ENCODE results near the gene TNFRSF17. TPM values are rescaled to one million over a fixed set of nuclear protein-coding genes. Genes with fewer than 3 reads are reported as not detected.
"Not testable (repeated sequence)": the region's sequence is repeated elsewhere in the genome, so short reads cannot be mapped to it uniquely, and the experiment has no call there.

TNFRSF17 gene
- total RNA-seq, 1 donor from 2014 or later: not detected

DNA sequence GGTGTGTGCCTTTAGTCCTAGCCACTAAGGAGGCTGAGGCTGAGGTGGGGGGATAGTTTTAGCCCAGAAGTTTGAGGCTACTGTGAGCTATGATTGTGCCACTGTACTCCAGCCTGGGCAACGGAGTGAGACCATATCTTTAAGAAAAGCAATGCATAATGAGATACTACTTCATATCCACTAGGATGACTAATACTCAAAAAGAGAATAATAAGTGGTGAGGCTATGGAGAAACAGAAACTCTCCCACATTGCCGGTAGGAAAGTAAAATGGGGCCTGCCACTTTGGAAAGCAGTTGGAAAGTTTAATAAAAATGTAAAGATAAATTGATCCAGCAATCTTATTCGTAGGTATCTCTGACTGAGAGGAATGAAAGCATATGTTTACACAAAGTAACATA is 18.6 kb upstream of the TNFRSF17 start:
- no peak overlapping the region for H3K4me3 Mint-ChIP-seq (ENCODE audit: unreplicated experiment)
- TF ChIP-seq, protein P1, sequence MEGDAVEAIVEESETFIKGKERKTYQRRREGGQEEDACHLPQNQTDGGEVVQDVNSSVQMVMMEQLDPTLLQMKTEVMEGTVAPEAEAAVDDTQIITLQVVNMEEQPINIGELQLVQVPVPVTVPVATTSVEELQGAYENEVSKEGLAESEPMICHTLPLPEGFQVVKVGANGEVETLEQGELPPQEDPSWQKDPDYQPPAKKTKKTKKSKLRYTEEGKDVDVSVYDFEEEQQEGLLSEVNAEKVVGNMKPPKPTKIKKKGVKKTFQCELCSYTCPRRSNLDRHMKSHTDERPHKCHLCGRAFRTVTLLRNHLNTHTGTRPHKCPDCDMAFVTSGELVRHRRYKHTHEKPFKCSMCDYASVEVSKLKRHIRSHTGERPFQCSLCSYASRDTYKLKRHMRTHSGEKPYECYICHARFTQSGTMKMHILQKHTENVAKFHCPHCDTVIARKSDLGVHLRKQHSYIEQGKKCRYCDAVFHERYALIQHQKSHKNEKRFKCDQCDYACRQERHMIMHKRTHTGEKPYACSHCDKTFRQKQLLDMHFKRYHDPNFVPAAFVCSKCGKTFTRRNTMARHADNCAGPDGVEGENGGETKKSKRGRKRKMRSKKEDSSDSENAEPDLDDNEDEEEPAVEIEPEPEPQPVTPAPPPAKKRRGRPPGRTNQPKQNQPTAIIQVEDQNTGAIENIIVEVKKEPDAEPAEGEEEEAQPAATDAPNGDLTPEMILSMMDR (IDR thresholded peaks at IDR 0.05; ENCODE audit: unreplicated experiment): no peak
- no peak overlapping the region for H3K27ac Mint-ChIP-seq (ENCODE audit: unreplicated experiment)
- H3K27me3 Mint-ChIP-seq (ENCODE audit: unreplicated experiment): no peaks in the 10 kb centered on the region
- no peaks in the 10 kb centered on the region for H3K9me3 Mint-ChIP-seq (ENCODE audit: unreplicated experiment)
- H3K4me1 Mint-ChIP-seq (ENCODE audit: unreplicated experiment): no peaks in the 10 kb centered on the region
- no peak for DNase-seq (ENCODE audit: low spot score)
- H3K36me3 Mint-ChIP-seq (ENCODE audit: low read depth, unreplicated experiment): no peaks in the 10 kb centered on the region

GRCh38 chr16:11948819-11949218 is 16.2 kb upstream of the TNFRSF17 start:
- no peak overlapping the region for H3K4me3 Mint-ChIP-seq (ENCODE audit: unreplicated experiment)
- no peaks in the 10 kb centered on the region for H3K4me1 Mint-ChIP-seq (ENCODE audit: unreplicated experiment)
- TF ChIP-seq, protein P1 (IDR thresholded peaks at IDR 0.05; ENCODE audit: unreplicated experiment): no peak
- H3K27me3 Mint-ChIP-seq (ENCODE audit: unreplicated experiment): no peaks in the 10 kb centered on the region
- DNase-seq (ENCODE audit: low spot score): no peak
- no peak overlapping the region for H3K27ac Mint-ChIP-seq (ENCODE audit: unreplicated experiment)
- no peaks in the 10 kb centered on the region for H3K36me3 Mint-ChIP-seq (ENCODE audit: low read depth, unreplicated experiment)
- no peaks in the 10 kb centered on the region for H3K9me3 Mint-ChIP-seq (ENCODE audit: unreplicated experiment)

- peak; percentile 40 for DNase-seq (ENCODE audit: low spot score)
- no peaks in the 10 kb centered on the region for H3K9me3 Mint-ChIP-seq (ENCODE audit: unreplicated experiment)
- no peaks in the 10 kb centered on the region for H3K36me3 Mint-ChIP-seq (ENCODE audit: low read depth, unreplicated experiment)
- H3K27ac Mint-ChIP-seq (ENCODE audit: unreplicated experiment): no peak overlapping the region
- H3K27me3 Mint-ChIP-seq (ENCODE audit: unreplicated experiment): no peaks in the 10 kb centered on the region
- TF ChIP-seq, protein P1 (IDR thresholded peaks at IDR 0.05; ENCODE audit: unreplicated experiment): no peak
- no peak overlapping the region for H3K4me3 Mint-ChIP-seq (ENCODE audit: unreplicated experiment)
- H3K4me1 Mint-ChIP-seq (ENCODE audit: unreplicated experiment): no peaks in the 10 kb centered on the region
Observed at GRCh38 chr16:11949527-11949926, 15.5 kb upstream of the TNFRSF17 start.

DNA sequence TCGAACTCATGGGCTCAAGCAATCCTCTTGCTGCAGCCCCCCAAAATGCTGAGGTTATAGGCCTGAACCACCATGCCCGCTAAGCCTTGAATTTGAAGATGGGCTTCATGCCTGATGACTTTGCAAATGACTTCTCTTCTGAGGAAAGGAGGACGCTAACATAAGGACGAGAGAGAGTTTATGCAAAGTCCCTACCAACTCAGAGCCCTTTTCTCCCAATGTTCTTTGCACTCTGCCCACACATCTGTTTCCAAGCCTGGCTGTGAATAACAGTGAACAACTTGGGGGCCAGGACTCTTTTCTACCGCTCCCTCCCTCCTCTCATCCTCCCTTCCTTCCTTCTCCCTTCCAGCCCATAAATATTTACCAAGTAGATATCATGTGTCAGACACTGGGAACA is 14.6 kb upstream of the TNFRSF17 start:
- Mint-ChIP-seq H3K9me3 (ENCODE audit: unreplicated experiment) (no peaks in the 10 kb centered on the region), H3K27me3 (ENCODE audit: unreplicated experiment) (no peaks in the 10 kb centered on the region), H3K4me3 (ENCODE audit: unreplicated experiment) (no peak overlapping the region), H3K27ac (ENCODE audit: unreplicated experiment) (no peak overlapping the region), H3K36me3 (ENCODE audit: low read depth, unreplicated experiment) (no peaks in the 10 kb centered on the region), H3K4me1 (ENCODE audit: unreplicated experiment) (no peaks in the 10 kb centered on the region)
- TF ChIP-seq, protein P1 (IDR thresholded peaks at IDR 0.05; ENCODE audit: unreplicated experiment): no peak
- DNase-seq (ENCODE audit: low spot score): no peak

DNA sequence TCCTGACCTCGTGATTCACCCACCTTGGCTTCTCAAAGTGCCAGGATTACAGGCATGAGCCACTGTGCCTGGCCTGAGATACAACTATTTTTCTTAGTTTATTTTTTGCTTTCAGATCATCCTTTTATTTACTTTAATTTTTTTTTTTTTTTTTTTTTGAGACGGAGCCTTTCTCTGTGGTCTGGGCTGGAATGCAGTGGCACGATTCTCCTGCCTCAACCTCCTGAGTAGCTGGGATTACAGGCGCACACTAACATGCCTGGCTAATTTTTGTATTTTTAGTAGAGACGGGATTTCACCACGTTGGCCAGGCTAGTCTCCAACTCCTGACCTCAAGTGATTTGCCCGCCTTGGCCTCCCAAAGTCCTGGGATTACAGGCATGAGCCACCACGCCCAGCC is 11.4 kb upstream of the TNFRSF17 start:
- not testable (repeated sequence) for H3K9me3 Mint-ChIP-seq (ENCODE audit: unreplicated experiment); DNase-seq (ENCODE audit: low spot score); H3K36me3 Mint-ChIP-seq (ENCODE audit: low read depth, unreplicated experiment); H3K4me3 Mint-ChIP-seq (ENCODE audit: unreplicated experiment); H3K27me3 Mint-ChIP-seq (ENCODE audit: unreplicated experiment); H3K27ac Mint-ChIP-seq (ENCODE audit: unreplicated experiment); H3K4me1 Mint-ChIP-seq (ENCODE audit: unreplicated experiment)

DNA sequence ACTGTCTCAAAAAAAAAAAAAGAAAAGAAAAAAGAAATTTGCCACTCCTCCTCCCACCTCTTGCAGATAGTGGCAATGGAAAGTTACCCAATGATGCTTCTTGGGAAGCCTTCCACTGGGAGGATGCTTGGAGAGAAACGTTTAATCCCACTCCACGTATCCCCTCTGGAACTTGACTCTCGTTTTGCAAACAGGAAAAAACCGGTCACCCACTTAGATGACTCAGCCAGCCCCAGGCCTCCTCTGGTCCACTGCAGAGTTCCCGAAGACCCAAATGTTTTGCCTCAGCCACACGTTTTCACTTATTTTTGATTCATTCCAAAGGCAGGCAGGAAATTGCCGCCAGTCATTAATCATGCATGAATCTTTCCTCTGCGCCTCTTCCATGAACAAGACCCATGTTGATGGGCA is 9.3 kb upstream of the TNFRSF17 start:
- Mint-ChIP-seq H3K9me3 (ENCODE audit: unreplicated experiment) (no peaks in the 10 kb centered on the region), H3K27ac (ENCODE audit: unreplicated experiment) (no peak overlapping the region), H3K36me3 (ENCODE audit: low read depth, unreplicated experiment) (no peaks in the 10 kb centered on the region), H3K27me3 (ENCODE audit: unreplicated experiment) (no peaks in the 10 kb centered on the region), H3K4me3 (ENCODE audit: unreplicated experiment) (no peak overlapping the region), H3K4me1 (ENCODE audit: unreplicated experiment) (no peaks in the 10 kb centered on the region)
- TF ChIP-seq, protein P1 (IDR thresholded peaks at IDR 0.05; ENCODE audit: unreplicated experiment): no peak
- no peak for DNase-seq (ENCODE audit: low spot score)
